Effector CD8-positive, alpha-beta T cell (primary cell): Measurements from ENCODE around the gene IL18R1.

Source experiments
- DNase-seq: peaks from one replicate; lab custom pipeline; 2025; lab: John Stamatoyannopoulos, UW

Gene IL18R1

DNA sequence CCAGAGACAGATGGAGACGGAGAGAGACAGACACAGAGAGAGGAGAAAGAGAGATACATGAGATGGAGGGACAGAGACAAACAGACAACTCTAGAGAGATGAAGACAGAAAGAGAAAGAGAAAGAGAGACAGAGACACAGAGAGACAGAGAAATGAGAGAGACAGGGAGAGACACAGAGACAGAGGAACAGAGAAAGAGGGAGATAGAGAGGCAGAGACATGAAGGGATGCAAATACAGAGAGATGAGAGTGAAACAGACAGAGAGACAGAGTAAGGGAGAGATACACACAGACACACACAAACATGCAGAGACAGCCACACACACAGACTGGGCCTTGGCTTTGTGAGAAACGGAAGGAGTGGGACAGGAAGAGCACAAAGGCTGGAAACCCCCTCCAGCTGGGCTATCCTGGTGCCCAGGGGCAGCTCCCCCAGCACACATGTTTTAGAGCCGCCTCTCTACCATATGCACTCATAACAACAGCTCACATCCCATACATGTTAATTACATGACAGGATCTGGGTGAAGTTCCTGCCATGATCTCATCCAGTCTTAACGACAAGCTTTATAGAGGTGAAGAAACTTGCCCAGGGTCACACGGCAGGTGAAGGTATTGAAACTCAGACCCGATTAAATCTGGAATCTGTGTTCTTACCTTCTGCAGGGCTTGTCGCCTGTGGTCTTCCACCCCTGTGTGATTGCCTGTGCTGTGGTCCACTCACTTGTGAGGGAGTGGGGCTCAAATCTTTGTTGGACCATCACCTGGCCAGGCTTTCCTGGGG lies 32.4 kb downstream of the IL18R1 start:
- DNase-seq: no peak

- no peak for DNase-seq
Measured at GRCh38 chr2:102391565-102391964, 36.0 kb downstream of the IL18R1 start.

GRCh38 chr2:102392096-102392495 lies 36.5 kb downstream of the IL18R1 start:
- no peak for DNase-seq

- no peak for DNase-seq
Measured at GRCh38 chr2:102392942-102393341, 37.3 kb downstream of the IL18R1 start.

DNA sequence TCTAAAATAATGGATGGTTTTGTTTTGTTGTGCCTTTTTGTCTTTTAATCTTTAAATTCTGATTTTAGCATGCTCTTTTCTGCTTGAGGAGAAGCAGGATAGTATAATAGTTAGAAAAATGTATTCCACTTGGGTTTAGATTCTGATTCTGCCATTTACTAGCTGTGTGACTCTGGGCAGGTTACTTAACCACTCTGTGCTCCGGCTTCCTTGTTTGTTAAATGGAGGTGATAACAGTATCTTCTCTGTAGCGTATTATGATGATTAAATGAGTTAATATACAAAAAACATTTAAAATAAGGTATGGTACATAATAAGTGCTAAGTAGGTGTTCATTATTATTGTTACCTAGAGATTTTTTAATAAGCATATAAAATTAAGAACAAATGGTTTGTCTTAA lies 40.4 kb downstream of the IL18R1 start:
- no peak for DNase-seq

DNA sequence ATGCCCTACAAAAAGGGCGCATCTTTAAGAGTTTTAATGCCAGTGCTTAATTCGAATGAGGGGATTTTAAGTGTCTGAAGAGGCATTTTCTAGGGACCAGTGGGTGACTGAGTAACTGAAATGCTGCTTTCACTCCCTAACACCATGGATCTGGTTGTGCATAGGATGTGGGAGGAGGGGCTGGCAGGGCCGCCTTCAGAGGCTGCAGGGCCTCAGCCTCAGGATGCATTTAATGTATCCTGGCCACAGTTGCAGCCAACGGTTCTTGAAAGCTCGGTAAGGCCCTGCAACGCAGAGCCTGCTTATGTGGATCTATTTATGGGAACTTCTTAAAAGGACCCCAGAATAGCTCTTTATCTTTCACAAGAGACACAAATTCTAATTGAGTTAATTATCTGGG lies 41.6 kb downstream of the IL18R1 start:
- no peak for DNase-seq

DNA sequence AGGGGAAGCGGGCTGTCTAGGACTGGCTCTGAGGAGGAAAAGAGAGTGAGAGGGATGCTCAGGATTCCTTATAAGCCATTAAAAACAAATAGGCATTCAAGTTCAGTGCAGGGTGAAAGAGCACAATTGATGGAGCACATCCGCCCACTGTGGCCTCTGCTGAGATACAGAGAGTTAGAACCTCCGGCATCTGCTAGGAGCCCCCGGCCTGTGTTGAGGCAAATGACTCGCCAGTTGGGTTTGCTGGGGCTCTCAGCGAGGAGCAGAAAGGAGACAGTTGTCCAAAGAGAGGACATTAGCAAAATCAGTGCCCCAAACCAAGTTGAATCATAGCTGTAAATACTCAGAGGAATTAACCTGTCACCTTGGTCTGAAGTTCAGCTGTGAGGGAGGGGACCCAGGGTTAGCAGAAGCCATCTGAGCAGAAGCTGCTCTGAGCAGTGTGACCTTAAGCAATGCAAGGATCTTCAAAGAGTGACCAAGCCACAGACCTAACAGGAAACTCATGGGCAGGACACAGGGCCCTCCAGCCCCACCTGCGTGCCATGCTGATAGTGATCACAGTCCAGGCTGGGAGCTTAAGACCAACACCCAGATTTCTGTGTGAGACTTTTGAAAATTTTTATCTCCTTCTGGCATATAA lies 44.0 kb downstream of the IL18R1 start:
- no peak for DNase-seq

GRCh38 chr2:102401456-102401855 lies 45.9 kb downstream of the IL18R1 start:
- DNase-seq: no peak

DNA sequence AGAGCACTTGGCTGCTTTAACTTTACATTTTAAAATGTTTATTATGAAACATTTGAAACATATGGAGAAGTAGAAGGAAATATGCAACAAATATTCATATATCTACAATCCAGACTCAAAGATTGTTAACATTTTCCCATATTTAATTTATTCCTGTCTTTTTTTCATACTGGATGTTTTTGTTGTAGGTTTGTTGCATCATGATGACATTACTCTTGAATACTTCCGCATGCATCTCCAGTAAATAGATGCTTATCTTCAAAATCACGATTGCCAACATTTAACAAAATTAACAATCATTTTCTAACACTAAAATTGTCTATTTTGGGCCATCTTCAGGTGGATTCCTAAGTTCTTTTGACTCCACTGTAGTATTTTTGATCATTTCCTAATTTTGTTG lies 46.3 kb downstream of the IL18R1 start:
- DNase-seq: no peak

DNA sequence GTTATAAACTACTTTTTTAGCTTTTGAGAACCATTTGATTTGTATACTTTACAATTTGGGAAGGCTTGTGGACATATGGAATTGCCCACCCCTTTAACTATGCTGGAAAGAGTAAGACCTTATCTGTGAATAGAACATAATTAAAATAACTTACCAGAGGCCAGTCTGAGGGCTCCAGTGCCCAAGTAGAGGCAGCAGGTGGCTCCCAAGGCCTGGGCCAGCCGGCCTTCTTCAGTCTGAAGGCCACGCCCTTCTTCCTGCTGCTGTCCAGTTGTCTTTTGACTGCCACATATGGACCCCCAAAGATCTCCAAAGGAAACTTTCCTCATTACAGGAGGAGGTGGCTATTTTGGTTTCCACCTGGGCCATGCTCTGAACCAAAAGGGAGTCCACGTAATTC lies 55.4 kb downstream of the IL18R1 start:
- no peak for DNase-seq

DNA sequence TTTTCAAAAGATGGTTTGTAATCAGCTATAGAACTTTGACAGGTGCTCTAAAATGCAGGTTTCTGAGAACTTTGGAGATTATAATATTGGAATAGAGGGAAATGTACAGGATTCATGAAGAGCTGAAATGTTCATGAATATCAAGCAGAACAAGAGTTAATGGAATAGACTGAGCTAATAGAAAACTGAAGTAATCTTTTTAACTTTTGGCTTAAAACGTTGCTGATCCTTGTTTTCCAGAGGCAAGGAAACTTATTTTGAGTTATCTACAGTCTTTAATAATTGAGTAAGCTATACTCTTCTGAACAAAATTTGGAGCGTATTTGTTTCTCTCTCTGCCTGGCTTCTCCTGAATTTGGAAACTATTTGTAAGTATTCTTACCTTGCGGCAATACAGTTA lies 56.6 kb downstream of the IL18R1 start:
- DNase-seq: no peak

DNA sequence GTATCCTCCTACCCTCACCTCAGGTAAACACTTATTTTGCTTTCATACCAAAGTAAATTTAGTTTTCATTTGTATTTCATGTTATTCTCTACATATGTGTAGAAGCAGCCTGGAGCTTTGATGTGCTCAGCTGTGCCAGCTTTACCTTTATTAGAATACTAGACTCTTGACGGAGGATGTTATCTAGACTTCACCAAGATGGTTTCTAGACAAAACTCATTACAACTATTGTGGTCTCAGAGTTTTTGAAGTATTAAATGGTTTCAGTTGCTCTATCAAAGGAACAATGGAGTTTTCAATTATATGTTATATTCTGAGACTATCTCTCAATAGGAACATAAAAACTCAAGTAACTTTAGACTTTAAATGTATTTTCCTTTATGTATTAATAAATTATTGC lies 62.4 kb downstream of the IL18R1 start:
- no peak for DNase-seq

DNA sequence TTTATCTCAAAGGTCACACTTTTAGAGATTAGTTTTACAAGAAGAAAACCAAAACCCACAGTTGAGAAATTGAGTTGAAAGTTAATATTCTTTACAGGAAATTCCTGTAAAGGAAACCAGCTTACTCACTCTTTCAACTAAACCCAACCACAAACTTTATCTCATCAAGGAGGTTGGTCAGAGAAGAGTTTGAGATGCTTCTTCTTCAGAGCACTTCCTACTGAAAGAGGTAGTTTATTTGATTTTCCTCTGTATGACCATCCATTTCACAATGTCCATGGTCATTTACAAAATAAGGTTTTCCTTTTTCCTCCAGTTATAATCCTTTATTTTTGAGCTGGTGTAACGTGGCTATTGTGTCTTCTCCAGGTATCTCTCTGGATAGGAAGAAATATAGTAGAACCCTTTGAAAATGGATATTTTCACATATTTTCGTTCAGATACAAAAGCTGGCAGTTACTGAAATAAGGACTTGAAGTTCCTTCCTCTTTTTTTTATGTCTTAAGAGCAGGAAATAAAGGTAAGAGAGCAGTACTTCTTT lies 62.9 kb downstream of the IL18R1 start:
- no peak for DNase-seq

DNA sequence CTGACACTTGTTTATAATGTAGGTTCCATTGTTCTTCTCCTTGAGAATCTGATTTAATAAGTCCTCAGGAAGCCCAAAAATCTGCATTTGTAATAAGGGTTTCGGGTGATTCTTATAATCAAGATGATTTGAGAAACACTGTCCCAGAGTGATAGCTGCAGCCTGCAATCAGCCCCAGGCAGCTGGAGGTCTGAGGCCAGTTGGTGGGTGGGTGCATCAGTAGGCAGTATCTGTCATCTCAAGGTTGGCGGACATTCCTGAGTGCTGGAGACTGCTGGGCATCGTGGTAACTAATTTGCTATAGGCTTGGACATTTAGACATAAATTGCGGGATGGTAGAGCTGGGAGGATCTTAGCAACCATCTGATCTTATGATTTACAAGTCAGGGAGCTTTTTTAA lies 64.7 kb downstream of the IL18R1 start:
- DNase-seq: no peak

DNA sequence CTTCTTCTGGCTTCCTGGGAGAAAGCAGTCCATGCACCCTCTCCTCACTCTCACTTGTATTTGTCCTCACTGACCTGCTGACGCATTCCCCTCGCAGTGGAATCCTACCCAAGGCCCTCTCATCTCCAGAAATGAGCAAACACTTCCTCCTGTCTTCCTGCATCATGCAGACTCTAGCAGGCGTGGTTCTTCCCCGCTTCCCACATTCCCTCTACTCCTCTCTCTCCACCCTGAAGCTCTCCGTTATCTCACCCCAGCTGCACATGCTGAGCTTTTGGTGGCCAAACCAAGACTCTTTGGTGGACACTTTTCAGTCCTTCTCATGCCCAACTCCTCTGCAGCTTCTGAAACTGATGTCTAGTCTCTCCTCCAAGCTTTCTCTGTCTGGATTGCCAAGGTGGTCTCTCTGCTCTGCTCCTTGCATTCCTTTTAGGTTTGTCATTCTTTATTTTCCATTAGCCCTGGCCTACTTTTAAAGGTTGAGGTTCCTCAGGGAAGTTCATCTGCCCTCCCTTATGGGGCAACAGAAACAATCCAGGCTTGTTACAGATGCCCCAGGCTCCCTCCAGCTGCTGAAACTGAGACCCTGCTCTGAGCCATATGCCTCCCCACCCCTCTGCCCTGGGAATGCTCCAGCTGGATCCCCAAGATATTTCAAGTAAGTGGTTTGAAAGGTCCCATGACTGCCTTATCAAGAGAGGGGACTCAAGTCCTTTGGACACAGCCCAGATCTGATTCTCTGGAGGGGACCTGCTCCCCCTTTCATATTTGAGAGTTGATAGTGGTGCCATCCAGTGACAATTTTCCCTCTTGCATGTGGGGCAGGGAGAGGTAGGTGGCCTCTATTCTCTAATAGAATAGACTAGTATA lies 66.5 kb downstream of the IL18R1 start:
- no peak for DNase-seq

DNA sequence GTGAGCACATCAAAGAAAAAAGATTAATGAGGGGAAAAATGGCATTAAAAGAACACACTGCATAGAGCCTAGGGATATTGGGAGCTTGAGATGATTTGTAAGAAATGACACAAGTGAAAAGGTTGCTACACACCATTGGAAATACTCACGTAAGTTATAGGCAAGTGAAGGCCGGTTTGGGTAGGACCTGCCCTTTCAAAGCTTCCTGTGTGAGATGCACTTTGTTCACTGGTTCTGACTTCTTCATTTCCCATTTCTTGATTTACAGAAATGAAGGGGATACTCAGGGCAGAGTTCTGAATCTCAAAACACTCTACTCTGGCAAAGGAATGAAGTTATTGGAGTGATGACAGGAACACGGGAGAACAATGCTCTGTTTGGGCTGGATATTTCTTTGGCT lies 67.3 kb downstream of the IL18R1 start, which contains the start of gene IL18RAP:
TSS of gene IL18RAP (plus strand) at position 251 of the 400 bp plus-strand sequence. CDS start at position 369, 118 bp downstream.
- DNase-seq: no peak

DNA sequence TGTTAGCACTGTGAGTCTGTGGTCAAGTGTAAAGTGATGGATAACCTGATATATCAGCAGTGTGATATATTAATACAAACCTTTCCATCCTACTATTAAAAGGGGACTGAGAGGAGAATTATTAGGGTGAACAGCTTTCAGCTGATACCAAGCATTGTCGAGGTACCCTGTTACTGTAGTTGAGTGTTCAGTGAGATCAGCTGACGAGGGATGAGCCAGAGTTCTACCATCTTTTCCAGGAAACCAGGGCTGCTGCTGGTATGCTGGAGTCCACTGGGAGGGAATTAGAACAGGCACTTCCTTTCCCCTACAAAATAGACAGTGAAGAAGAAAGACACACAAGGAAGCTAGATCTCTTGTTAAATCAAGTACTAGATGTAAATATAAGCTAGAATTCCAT lies 67.8 kb downstream of the IL18R1 start:
- DNase-seq: no peak

GRCh38 chr2:102424754-102425153 lies 69.2 kb downstream of the IL18R1 start:
- no peak for DNase-seq

- no peak for DNase-seq
Measured at GRCh38 chr2:102425441-102426132, 70.0 kb downstream of the IL18R1 start.

GRCh38 chr2:102427249-102427648 lies 71.7 kb downstream of the IL18R1 start:
- DNase-seq: no peak

- DNase-seq: no peak
Measured at GRCh38 chr2:102428573-102428972, 73.0 kb downstream of the IL18R1 start.

- DNase-seq: no peak
Measured at GRCh38 chr2:102432386-102432785, 76.8 kb downstream of the IL18R1 start.
